PC-3 (cell line): ENCODE measurements around the gene HSPB2.

Experiments used
- EZH2 ChIP-seq: fragments of 300-600 bp; sonication (generic); IDR thresholded peaks from one replicate; pipeline ENCODE4 v1.6.1; 2017; ENCODE audit warnings: antibody characterized with exemption, mild to moderate bottlenecking, low read length; ENCODE audit not compliant: unreplicated experiment
- EZH2phosphoT487 ChIP-seq: fragments of 300-600 bp; sonication (generic); IDR thresholded peaks from 2 replicates; pipeline ENCODE4 v1.6.1; 2018; ENCODE audit warnings: mild to moderate bottlenecking, antibody characterized with exemption, low read length, borderline replicate concordance

DNA sequence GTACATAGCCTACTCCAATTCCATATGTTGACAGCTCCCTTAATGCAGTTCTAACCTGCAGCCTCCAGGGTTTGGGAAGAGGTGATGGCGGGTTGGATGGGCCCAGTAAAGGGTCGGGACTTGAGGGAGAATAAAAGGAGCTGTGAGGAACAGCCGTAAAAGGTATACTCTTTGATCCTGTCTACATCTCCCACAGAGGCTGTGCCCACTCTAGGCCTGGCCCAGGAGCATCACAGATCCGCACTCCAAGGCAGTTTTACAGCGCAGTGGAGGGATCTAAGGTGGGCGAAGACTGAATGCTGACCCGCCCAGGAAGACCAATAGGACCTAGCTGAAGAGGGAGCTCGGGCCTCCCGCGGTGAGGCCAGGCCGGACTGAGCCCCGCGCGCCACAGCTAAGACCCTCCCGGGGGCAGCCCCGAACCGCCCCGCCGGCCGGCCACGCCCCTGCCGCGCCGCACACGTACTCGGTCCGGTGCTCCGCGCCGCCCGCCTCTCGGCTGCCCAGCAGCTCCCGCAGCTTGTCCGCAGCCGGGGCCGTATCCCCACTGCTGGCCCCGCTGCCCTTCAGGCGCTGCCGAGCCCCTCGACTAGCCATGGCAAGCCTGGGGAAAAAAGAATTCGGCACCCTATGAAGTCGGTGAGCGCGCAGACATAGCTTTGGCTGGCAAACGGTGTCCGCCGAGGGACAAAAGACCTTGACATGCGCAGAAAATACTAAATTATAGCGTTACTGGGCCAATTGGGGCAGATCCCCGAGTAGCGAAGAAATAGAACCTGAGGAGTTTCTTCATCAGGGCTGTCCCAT is 41.4 kb upstream of the HSPB2 start, which contains the start of gene ALG9:
- TF ChIP-seq EZH2phosphoT487, result no peak
- no peak for TF ChIP-seq EZH2
